Right lobe of liver (tissue), 4 donors: ENCODE measurements around the gene NT5DC3.

Source experiments
- POLR2A ChIP-seq: fragments of 450-650 bp; IDR thresholded peaks from one replicate; pipeline ENCODE4 v1.6.1; 2017; ENCODE audit warnings: antibody characterized with exemption, mild to moderate bottlenecking
- TF ChIP-seq, protein P1 (sequence below), 4 donors: fragments of 200-600 bp in 3 of 4; fragments of 450-650 bp in 1 of 4; IDR thresholded peaks; one replicate each; pipeline versions ENCODE4 v1.5.1 to v1.8.0; 2016 to 2022; ENCODE audit warnings: antibody characterized with exemption in 4 of 4, mild to moderate bottlenecking in 2 of 4
- donor health status: DM: no; HTN: no; CAD: no.
- donor health status: DM: no; HTN: no; CAD: no.
- donor health status: DM: no; HTN: yes; CAD: no.

DNA sequence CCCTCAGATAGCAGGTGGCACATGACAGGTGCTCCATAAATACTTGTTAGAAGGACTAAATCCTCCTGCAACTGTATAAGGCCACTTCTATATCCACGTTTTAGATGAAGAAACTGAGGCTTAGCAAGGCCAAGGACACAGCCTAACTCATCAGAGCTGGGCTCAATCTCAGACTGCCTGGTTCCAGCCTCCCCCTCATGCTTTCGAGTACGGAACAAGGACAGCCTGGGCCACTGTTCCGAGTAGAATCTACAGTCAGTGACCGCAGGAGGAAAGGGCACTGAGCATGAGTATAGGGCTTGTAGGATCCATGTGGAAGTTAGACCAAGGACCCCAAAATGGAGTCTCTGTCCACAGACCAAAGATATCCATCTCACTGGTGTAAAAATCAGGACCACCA, 84.6 kb downstream of the NT5DC3 start:
- TF ChIP-seq, protein P1, sequence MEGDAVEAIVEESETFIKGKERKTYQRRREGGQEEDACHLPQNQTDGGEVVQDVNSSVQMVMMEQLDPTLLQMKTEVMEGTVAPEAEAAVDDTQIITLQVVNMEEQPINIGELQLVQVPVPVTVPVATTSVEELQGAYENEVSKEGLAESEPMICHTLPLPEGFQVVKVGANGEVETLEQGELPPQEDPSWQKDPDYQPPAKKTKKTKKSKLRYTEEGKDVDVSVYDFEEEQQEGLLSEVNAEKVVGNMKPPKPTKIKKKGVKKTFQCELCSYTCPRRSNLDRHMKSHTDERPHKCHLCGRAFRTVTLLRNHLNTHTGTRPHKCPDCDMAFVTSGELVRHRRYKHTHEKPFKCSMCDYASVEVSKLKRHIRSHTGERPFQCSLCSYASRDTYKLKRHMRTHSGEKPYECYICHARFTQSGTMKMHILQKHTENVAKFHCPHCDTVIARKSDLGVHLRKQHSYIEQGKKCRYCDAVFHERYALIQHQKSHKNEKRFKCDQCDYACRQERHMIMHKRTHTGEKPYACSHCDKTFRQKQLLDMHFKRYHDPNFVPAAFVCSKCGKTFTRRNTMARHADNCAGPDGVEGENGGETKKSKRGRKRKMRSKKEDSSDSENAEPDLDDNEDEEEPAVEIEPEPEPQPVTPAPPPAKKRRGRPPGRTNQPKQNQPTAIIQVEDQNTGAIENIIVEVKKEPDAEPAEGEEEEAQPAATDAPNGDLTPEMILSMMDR (IDR thresholded peaks at IDR 0.05) = no peak
- TF ChIP-seq POLR2A = no peak
